GM19324 (cell line): ENCODE data around the gene FGL2.
"Not testable (repeated sequence)": the region's sequence is repeated elsewhere in the genome, so short reads cannot be mapped to it uniquely, and the experiment has no call there.

Source experiments
- ATAC-seq: cut with Tn5 transposase; IDR thresholded peaks from one replicate; pipeline ENCODE4 v1.9.1; 2021; ENCODE audit warnings: mild to moderate bottlenecking, moderate library complexity; ENCODE audit not compliant: unreplicated experiment, low FRiP score

Gene FGL2

DNA sequence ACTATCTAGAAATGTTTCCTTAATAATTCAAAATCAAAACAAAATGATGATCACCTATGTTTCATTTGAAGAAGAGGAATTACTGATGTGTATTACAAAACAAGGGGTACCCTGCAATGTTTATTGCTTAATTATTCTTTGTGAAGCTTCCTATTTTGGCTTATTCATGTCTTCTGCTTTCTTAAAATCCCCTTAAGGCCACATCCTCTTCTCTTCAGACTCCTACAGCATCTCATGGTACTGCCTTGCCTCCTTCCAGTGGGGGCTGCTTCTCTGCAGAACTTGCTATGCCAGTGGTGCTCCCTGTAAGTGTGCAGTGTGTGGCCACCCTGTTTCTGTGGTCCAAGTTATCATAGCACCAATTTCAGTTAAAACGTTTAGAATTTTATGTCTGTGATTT, 42.2 kb downstream of the FGL2 start:
- peak; percentile 43 for ATAC-seq

- ATAC-seq: peak; percentile 67
Measured at GRCh38 chr7:77157034-77157433, 42.6 kb downstream of the FGL2 start.

DNA sequence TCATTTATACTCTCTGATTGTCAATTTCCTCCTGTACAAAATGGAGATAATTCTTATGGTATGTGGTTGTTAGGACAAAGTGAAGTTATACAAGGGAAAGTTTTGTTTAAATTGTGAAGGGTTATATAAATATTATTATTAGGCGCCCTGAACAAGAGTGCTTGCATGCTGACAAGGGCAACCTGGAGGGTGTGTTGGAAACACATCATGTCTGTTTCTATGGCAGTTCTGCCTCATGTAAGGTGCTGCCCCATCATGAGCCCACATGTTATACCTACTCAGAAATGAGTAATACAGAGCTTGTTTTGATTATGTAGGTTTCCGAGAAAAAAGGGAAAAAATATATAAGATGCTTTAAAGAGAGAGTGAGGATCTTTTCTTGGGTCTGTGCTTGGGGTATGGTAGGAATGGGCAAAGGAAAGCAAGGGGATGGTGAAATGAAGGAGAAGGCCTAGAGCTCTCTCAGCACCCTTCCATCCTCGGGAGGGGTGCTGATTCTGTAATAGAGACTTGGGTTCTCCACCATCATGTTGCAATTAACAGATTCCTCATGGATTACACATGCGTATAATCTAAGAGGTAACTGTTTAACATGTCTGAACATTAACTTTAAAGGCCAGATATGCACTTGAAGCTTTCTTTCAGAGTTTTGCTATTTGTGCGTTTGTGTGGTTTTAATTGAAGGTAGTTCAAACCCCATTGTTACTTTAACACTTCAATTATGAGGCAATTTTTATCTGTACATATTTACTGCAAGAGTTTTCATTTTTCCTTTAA, 43.8 kb downstream of the FGL2 start:
- ATAC-seq: not testable (repeated sequence)

GRCh38 chr7:77154917-77155464, 44.6 kb downstream of the FGL2 start:
- ATAC-seq: not testable (repeated sequence)

DNA sequence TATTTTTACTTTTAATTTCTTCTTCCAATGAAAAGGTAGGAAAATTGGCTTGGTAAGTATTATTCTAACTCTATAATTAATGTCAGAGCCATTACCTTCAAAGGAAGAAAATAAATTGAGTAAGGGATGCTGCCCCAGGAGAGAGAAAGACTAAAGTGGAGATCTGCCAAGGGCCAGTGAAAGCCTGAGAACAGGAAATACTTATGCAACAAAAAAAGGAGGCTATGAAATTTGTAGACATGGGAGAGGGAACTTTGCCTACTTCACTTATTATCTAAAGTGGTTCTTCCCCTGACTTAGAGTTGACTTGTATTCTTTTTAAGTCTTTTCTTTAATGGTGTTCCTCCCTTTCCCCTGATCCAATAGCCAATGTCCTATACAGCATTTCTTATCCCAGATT, 47.4 kb downstream of the FGL2 start:
- not testable (repeated sequence) for ATAC-seq
